OCI-LY7 (cell line): ENCODE measurements around the gene ARHGEF40. TPM values are rescaled to one million over a fixed set of nuclear protein-coding genes. Genes with fewer than 3 reads are reported as not detected.

Experiments
- BruUV-seq: library from RNA; stranded (reverse); fragments of 400-500 nt; replicated peaks from 2 replicates; lab custom pipeline; 2021; lab: Mats Ljungman, UMichigan
- CTCF ChIA-PET: fragments of 300-600 bp; sonication (Branson Sonifier 250); formaldehyde crosslinking; loops from one replicate; lab custom pipeline; 2022; ENCODE audit warnings: antibody characterized with exemption; ENCODE audit not compliant: unreplicated experiment; lab: Charles Lee
- POLR2A ChIA-PET: fragments of 300-600 bp; sonication (Branson Sonifier 250); formaldehyde crosslinking; loops from one replicate; lab custom pipeline; 2022; ENCODE audit warnings: antibody characterized with exemption; lab: Charles Lee
- DNase-seq: peaks from one replicate; pipeline ENCODE4 v3.0.0-alpha.2; 2015; ENCODE audit warnings: low spot score
- H2AFZ ChIP-seq: fragments of 200-600 bp; sonication (generic), shearing (Covaris generic); 2 replicates; pipeline ENCODE4 v1.6.1; 2014; ENCODE audit warnings: mild to moderate bottlenecking, antibody characterized with exemption, low read length, moderate library complexity
- H3K27ac ChIP-seq: fragments of 200-600 bp; sonication (generic); 2 replicates; pipeline ENCODE4 v1.5.1; 2014; ENCODE audit warnings: mixed run types, low read depth, mild to moderate bottlenecking, moderate library complexity, low read length, inconsistent platforms; ENCODE audit not compliant: poor library complexity, severe bottlenecking
- H3K36me3 ChIP-seq: fragments of 200-600 bp; sonication (generic); 2 replicates; pipeline ENCODE4 v1.6.1; 2014; ENCODE audit warnings: mild to moderate bottlenecking, antibody characterized with exemption, low read length, moderate library complexity, mixed read lengths; ENCODE audit not compliant: insufficient read depth
- H3K4me1 ChIP-seq: fragments of 200-600 bp; sonication (generic); 2 replicates; pipeline ENCODE4 v1.5.1; 2014; ENCODE audit warnings: mild to moderate bottlenecking, low read length; ENCODE audit not compliant: insufficient read depth, poor library complexity, severe bottlenecking
- H3K4me2 ChIP-seq: fragments of 200-600 bp; sonication (generic); 2 replicates; pipeline ENCODE4 v1.6.1; 2014; ENCODE audit warnings: mild to moderate bottlenecking, low read length
- H3K4me3 ChIP-seq: fragments of 200-600 bp; sonication (generic); 2 replicates; pipeline ENCODE4 v1.5.1; 2014; ENCODE audit warnings: mild to moderate bottlenecking, low read depth, low read length; ENCODE audit not compliant: poor library complexity, severe bottlenecking
- H3K79me2 ChIP-seq: fragments of 200-600 bp; sonication (generic); 2 replicates; pipeline ENCODE4 v1.6.1; 2016; ENCODE audit warnings: low read depth, mild to moderate bottlenecking, low read length, moderate library complexity, mixed read lengths; ENCODE audit not compliant: insufficient read depth
- H3K9me2 ChIP-seq: fragments of 200-600 bp; sonication (generic); 2 replicates; pipeline ENCODE4 v1.6.1; 2016; ENCODE audit warnings: mild to moderate bottlenecking, low read length, mixed read lengths; ENCODE audit not compliant: insufficient read depth
- H3K9me3 ChIP-seq: fragments of 200-600 bp; sonication (generic); 2 replicates; pipeline ENCODE4 v1.6.1; 2014; ENCODE audit warnings: mild to moderate bottlenecking, mixed run types, low read length, mixed read lengths
- H4K20me1 ChIP-seq: fragments of 200-600 bp; sonication (generic); 2 replicates; pipeline ENCODE4 v1.6.1; 2014; ENCODE audit warnings: mild to moderate bottlenecking, antibody characterized with exemption, low read length, moderate library complexity, mixed read lengths; ENCODE audit not compliant: insufficient read depth
- EZH2phosphoT487 ChIP-seq: fragments of 200-600 bp; sonication (generic); IDR thresholded peaks from 2 replicates; pipeline ENCODE4 v1.6.1; 2018; ENCODE audit warnings: low read depth, borderline replicate concordance, mild to moderate bottlenecking, mixed run types, antibody characterized with exemption, low read length, moderate library complexity, mixed read lengths
- intact Hi-C: fragments of 100-400 bp; cut with micrococcal nuclease; formaldehyde crosslinking; loops from one replicate; pipeline ENCODE4 v1.10.0; 2022; ENCODE audit not compliant: unreplicated experiment
- total RNA-seq, 2 experiments: library from RNA; depleted of rRNA in 1 of 2; stranded (reverse); fragments of >200 nt in 1 of 2; shearing (Covaris generic) in 1 of 2; gene quantifications; 2 replicates each; pipeline ENCODE4 v1.2.3, GENCODE V29; 2014 to 2022
- TF ChIP-seq, protein P1 (sequence below): fragments of 200-600 bp; sonication (generic); conservative IDR thresholded peaks from 2 replicates; pipeline ENCODE4 v1.5.1; 2014; ENCODE audit warnings: mild to moderate bottlenecking, antibody characterized with exemption, low read length, moderate library complexity, mixed read lengths

Gene ARHGEF40
- total RNA-seq, 2 experiments from 2014 or later = 1.3 to 2.0 TPM

DNA sequence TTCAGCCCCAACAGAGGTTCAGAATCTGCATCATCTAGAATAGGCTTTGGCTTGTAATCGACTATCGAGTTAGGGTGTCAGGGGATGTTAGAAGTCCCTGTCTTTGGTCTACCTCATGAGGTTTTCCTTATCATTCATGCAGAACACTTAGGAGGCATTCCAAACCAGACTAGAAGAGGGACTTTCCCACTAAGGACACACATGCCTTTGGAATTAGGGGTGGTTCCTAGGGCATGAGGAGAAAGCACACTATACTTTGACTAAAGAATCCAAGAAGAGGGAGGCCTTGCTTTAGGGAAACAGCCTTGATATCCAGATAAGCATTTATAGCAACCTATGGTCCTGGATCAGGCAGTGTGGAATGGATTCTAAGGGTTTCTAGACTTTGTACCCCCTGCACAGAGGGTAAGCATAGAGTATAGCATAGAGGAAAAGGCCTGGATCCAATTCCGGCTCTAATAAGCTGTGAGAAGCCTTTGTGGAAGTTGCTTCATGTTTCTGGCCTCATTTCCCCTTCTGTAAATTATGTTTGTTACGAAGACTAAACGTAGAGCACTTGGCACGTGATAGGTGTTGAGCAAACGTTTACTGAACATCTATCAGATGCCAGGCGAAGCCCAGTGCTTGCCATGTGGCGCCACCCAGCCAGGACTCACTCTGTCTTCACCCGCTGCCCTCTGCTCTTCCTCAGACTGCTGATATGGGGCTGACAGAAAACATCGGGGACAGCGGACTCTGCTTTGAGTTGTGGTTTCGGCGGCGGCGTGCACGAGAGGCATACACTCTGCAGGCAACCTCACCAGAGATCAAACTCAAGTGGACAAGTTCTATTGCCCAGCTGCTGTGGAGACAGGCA is 15.1 kb downstream of the ARHGEF40 start:
- intact Hi-C loops = no loop called here
- Histone ChIP-seq H3K79me2 (no peaks in the 10 kb centered on the region), H3K9me2 (no peaks in the 10 kb centered on the region), H3K27ac (no peak overlapping the region), H4K20me1 (no peaks in the 10 kb centered on the region), H3K36me3 (no peaks in the 10 kb centered on the region), H3K4me1 (peaks cover 11% of the 10 kb centered on the region), H2AFZ (no peak overlapping the region), H3K9me3 (no peaks in the 10 kb centered on the region), H3K4me3 (no peak overlapping the region), H3K4me2 (no peak overlapping the region)
- ChIA-PET CTCF (no interaction called here), POLR2A (no interaction called here)
- no peak for DNase-seq
- BruUV-seq = no TSS peak
- no peak for TF ChIP-seq EZH2phosphoT487
- TF ChIP-seq, protein P1, sequence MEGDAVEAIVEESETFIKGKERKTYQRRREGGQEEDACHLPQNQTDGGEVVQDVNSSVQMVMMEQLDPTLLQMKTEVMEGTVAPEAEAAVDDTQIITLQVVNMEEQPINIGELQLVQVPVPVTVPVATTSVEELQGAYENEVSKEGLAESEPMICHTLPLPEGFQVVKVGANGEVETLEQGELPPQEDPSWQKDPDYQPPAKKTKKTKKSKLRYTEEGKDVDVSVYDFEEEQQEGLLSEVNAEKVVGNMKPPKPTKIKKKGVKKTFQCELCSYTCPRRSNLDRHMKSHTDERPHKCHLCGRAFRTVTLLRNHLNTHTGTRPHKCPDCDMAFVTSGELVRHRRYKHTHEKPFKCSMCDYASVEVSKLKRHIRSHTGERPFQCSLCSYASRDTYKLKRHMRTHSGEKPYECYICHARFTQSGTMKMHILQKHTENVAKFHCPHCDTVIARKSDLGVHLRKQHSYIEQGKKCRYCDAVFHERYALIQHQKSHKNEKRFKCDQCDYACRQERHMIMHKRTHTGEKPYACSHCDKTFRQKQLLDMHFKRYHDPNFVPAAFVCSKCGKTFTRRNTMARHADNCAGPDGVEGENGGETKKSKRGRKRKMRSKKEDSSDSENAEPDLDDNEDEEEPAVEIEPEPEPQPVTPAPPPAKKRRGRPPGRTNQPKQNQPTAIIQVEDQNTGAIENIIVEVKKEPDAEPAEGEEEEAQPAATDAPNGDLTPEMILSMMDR = no peak

DNA sequence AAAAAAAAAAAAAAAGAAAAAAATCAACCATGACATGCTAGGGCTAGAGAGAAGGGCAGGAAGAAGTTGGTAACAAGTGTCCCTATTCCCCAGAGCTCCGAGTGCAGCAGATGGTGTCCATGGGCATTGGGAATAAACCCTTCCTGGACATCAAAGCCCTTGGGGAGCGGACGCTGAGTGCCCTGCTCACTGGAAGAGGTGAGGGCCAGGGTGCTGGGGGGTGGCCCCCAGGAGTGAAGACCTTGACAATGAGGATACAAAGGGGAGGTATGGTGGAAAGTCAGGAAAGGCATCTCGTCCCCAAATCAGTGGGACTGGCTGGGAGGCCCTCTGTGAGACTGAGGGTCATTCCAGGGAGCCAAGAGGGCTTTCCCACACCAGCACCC is 16.8 kb downstream of the ARHGEF40 start:
- POLR2A ChIA-PET = interaction anchor here (0.9 to 1.3 kb wide), 2 partner anchors 16 to 17 kb away, joined by 3 to 7 read pairs; partner anchors contain the start of gene ARHGEF40
- BruUV-seq = no TSS peak
- Histone ChIP-seq H3K36me3 (no peaks in the 10 kb centered on the region), H3K79me2 (no peaks in the 10 kb centered on the region), H3K27ac (no peak overlapping the region), H4K20me1 (no peaks in the 10 kb centered on the region), H2AFZ (no peak overlapping the region), H3K4me3 (no peak overlapping the region), H3K9me3 (no peaks in the 10 kb centered on the region), H3K4me1 (peaks cover 11% of the 10 kb centered on the region), H3K9me2 (no peaks in the 10 kb centered on the region), H3K4me2 (no peak overlapping the region)
- CTCF ChIA-PET = interaction anchor here (0.6 kb wide), 1 partner anchor 16 kb away, joined by 3 read pairs; no protein-coding TSS in a partner anchor
- TF ChIP-seq, protein P1 = no peak
- TF ChIP-seq EZH2phosphoT487 = no peak
- intact Hi-C loops = loop anchor here (2.0 kb wide), 1 partner anchor 16 kb away; the partner anchor contains the start of gene ARHGEF40
- no peak for DNase-seq
